Peyer's patch (tissue), 4 donors: ENCODE measurements around the gene POGZ.

Experiments used
- POLR2A ChIP-seq, 2 donors: fragments of 450-650 bp; IDR thresholded peaks; one replicate each; pipeline ENCODE4 v1.5.1; 2017; ENCODE audit warnings: antibody characterized with exemption in 2 of 2, mild to moderate bottlenecking in 2 of 2, moderate library complexity in 2 of 2
- TF ChIP-seq, protein P1 (sequence below), 6 experiments: fragments of 450-650 bp in 4 of 6; fragments of 200-600 bp in 2 of 6; sonication (generic) in 1 of 6; IDR thresholded peaks; one replicate each; pipeline ENCODE4 v1.5.1; 2017 to 2019; ENCODE audit warnings: antibody characterized with exemption in 6 of 6, mild to moderate bottlenecking in 3 of 6, moderate library complexity in 1 of 6

- TF ChIP-seq, protein P1, sequence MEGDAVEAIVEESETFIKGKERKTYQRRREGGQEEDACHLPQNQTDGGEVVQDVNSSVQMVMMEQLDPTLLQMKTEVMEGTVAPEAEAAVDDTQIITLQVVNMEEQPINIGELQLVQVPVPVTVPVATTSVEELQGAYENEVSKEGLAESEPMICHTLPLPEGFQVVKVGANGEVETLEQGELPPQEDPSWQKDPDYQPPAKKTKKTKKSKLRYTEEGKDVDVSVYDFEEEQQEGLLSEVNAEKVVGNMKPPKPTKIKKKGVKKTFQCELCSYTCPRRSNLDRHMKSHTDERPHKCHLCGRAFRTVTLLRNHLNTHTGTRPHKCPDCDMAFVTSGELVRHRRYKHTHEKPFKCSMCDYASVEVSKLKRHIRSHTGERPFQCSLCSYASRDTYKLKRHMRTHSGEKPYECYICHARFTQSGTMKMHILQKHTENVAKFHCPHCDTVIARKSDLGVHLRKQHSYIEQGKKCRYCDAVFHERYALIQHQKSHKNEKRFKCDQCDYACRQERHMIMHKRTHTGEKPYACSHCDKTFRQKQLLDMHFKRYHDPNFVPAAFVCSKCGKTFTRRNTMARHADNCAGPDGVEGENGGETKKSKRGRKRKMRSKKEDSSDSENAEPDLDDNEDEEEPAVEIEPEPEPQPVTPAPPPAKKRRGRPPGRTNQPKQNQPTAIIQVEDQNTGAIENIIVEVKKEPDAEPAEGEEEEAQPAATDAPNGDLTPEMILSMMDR (IDR thresholded peaks at IDR 0.05) = no peak
- TF ChIP-seq POLR2A (IDR thresholded peaks at IDR 0.05) = no peak
These were observed 40.1 kb upstream of the POGZ start for GRCh38 chr1:151499365-151499764.
